ENCODE results near the gene DHRS9.

- no peak for TF ChIP-seq CTCF (IDR thresholded peaks at IDR 0.05)
- no peak for TF ChIP-seq POLR2A (IDR thresholded peaks at IDR 0.05)
These were observed 46.2 kb upstream of the DHRS9 start for GRCh38 chr2:169023161-169023560.
